Mesenchymal stem cell (in vitro differentiated cells and primary cell): ENCODE data around the gene SEMA4G.

Experiments
- DNase-seq: peaks from one replicate; pipeline ENCODE4 v3.0.0-alpha.2; 2013
- H2AFZ ChIP-seq: one replicate; pipeline ENCODE4 v1.6.1; 2013; ENCODE audit warnings: low read depth, mild to moderate bottlenecking, control low read depth, inconsistent platforms, low read length, moderate library complexity
- H2AK5ac ChIP-seq: 2 replicates; pipeline ENCODE4 v1.6.1; 2013; ENCODE audit warnings: low read length, moderate library complexity, mild to moderate bottlenecking, inconsistent platforms; ENCODE audit not compliant: severe bottlenecking
- H2BK120ac ChIP-seq: one replicate; pipeline ENCODE4 v1.6.1; 2013; ENCODE audit warnings: low read depth, mild to moderate bottlenecking, inconsistent platforms, low read length, moderate library complexity
- H2BK12ac ChIP-seq, 2 experiments: one replicate each; pipeline ENCODE4 v1.6.1; 2013; ENCODE audit warnings: inconsistent platforms in 2 of 2, low read length in 2 of 2, mild to moderate bottlenecking in 2 of 2, moderate library complexity in 2 of 2, control low read depth in 1 of 2
- H2BK15ac ChIP-seq: one replicate; pipeline ENCODE4 v1.6.1; 2013; ENCODE audit warnings: mild to moderate bottlenecking, low read depth, inconsistent platforms; ENCODE audit not compliant: poor library complexity, severe bottlenecking
- H2BK5ac ChIP-seq: 2 replicates; pipeline ENCODE4 v1.6.1; 2013; ENCODE audit warnings: low read depth, mild to moderate bottlenecking, low read length, control low read depth, inconsistent platforms; ENCODE audit not compliant: poor library complexity, severe bottlenecking
- H3K14ac ChIP-seq, 2 experiments: one replicate each; pipeline ENCODE4 v1.6.1; 2013; ENCODE audit warnings: inconsistent platforms in 2 of 2, low read length in 2 of 2, control low read depth in 1 of 2, mild to moderate bottlenecking in 1 of 2, moderate library complexity in 1 of 2
- H3K18ac ChIP-seq, 2 experiments: one replicate each; pipeline ENCODE4 v1.6.1; 2013; ENCODE audit warnings: inconsistent platforms in 2 of 2, low read length in 2 of 2, control low read depth in 1 of 2, low read depth in 1 of 2, mild to moderate bottlenecking in 1 of 2
- H3K23ac ChIP-seq, 2 experiments: one replicate each; pipeline ENCODE4 v1.6.1; 2013; ENCODE audit warnings: inconsistent platforms in 2 of 2, low read length in 2 of 2, mild to moderate bottlenecking in 2 of 2, moderate library complexity in 2 of 2, control low read depth in 1 of 2
- H3K27ac ChIP-seq: 2 replicates; pipeline ENCODE4 v1.5.1; 2013; ENCODE audit warnings: mild to moderate bottlenecking, moderate library complexity, low read length, control low read depth, inconsistent platforms; ENCODE audit not compliant: poor library complexity, severe bottlenecking
- H3K27me3 ChIP-seq, 2 experiments: 2 replicates each; pipeline versions ENCODE4 v1.6.1 to v1.7.0; 2013; ENCODE audit warnings: low read length in 2 of 2, mild to moderate bottlenecking in 2 of 2, moderate library complexity in 2 of 2, control low read depth in 1 of 2, inconsistent platforms in 1 of 2; ENCODE audit not compliant: control insufficient read depth in 1 of 2, insufficient read depth in 1 of 2
- H3K36me3 ChIP-seq, 2 experiments: 2 replicates each; pipeline versions ENCODE4 v1.6.1 to v1.7.0; 2013; ENCODE audit warnings: low read length in 2 of 2, control low read depth in 1 of 2, inconsistent platforms in 1 of 2, low read depth in 1 of 2, mild to moderate bottlenecking in 1 of 2; ENCODE audit not compliant: insufficient read depth in 2 of 2, control insufficient read depth in 1 of 2
- H3K4ac ChIP-seq, 2 experiments: one replicate each; pipeline ENCODE4 v1.6.1; 2013; ENCODE audit warnings: inconsistent platforms in 2 of 2, low read length in 2 of 2, mild to moderate bottlenecking in 2 of 2, moderate library complexity in 2 of 2, control low read depth in 1 of 2, low read depth in 1 of 2
- H3K4me1 ChIP-seq: 2 replicates; pipeline ENCODE4 v1.6.1; 2013; ENCODE audit warnings: low read depth, low read length, control low read depth; ENCODE audit not compliant: control insufficient read depth, insufficient read depth
- H3K4me2 ChIP-seq: 2 replicates; pipeline ENCODE4 v1.6.1; 2013; ENCODE audit warnings: low read length, mild to moderate bottlenecking, inconsistent platforms; ENCODE audit not compliant: poor library complexity, severe bottlenecking
- H3K4me3 ChIP-seq, 2 experiments: 2 replicates each; pipeline versions ENCODE4 v1.5.1 to v1.7.0; 2013; ENCODE audit warnings: low read length in 2 of 2, mild to moderate bottlenecking in 2 of 2, control low read depth in 1 of 2, low read depth in 1 of 2; ENCODE audit not compliant: insufficient read depth in 1 of 2
- H3K79me1 ChIP-seq: replicated peaks from 2 replicates; pipeline ENCODE4 v1.6.1; 2013; ENCODE audit warnings: mild to moderate bottlenecking, control low read depth, low read length, inconsistent platforms; ENCODE audit not compliant: poor library complexity, severe bottlenecking
- H3K9ac ChIP-seq: 2 replicates; pipeline ENCODE4 v1.7.0; 2013; ENCODE audit warnings: mild to moderate bottlenecking, low read length, moderate library complexity
- H3K9me3 ChIP-seq: 2 replicates; pipeline ENCODE4 v1.7.0; 2013; ENCODE audit warnings: mild to moderate bottlenecking, low read length; ENCODE audit not compliant: control insufficient read depth
- H4K8ac ChIP-seq: one replicate; pipeline ENCODE4 v1.6.1; 2013; ENCODE audit warnings: inconsistent platforms, mild to moderate bottlenecking, low read length, moderate library complexity
- H4K91ac ChIP-seq: one replicate; pipeline ENCODE4 v1.6.1; 2013; ENCODE audit warnings: mild to moderate bottlenecking, low read length, inconsistent platforms
- WGBS: methylation state at CpG from one replicate; pipeline ENCODE4 v1.1.7; 2013; ENCODE audit warnings: mixed read lengths; 5-methylcytosine and 5-hydroxymethylcytosine counted together

The SEMA4G gene

DNA sequence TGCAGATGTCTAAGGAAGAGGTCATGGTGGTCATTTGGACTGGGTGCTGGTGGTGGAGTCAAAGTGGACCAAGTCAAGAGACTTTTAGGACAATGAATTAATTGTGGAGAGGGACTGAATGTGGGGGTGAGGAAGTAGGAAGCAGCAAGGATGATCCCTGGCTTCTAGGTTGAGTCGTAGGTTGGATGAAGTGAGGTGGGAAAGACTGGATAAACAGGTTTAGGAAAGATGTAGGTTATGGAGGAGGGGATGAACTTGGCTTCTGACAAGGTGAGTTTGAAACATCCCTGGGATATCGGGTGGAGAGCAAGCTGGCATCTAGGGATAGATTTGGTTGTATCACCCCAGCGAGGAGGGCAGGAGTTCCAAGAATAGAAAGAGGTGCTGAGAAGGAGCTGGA, 7.6 kb downstream of the SEMA4G start:
- H2BK5ac ChIP-seq: no peak overlapping the region
- 87% methylated on average over 3 of the region's 3 CpGs for WGBS
- H4K91ac ChIP-seq: no peak overlapping the region
- H3K9me3 ChIP-seq: no peaks in the 10 kb centered on the region
- H3K4me2 ChIP-seq: no peak overlapping the region
- no peak overlapping the region for H3K4ac ChIP-seq
- no peak overlapping the region for H2BK15ac ChIP-seq
- no peak overlapping the region for H2BK120ac ChIP-seq
- H3K4me3 ChIP-seq: no peak overlapping the region
- H4K8ac ChIP-seq: no peak overlapping the region
- no peak overlapping the region for H3K27ac ChIP-seq
- no peaks in the 10 kb centered on the region for H3K27me3 ChIP-seq
- H2BK12ac ChIP-seq: no peak overlapping the region
- H3K18ac ChIP-seq: no peak overlapping the region
- peaks cover 7% of the 10 kb centered on the region for H3K4me1 ChIP-seq
- no peak overlapping the region for H2AFZ ChIP-seq
- H3K79me1 ChIP-seq: peaks cover 4% of the 10 kb centered on the region
- H3K9ac ChIP-seq: no peak overlapping the region
- H2AK5ac ChIP-seq: no peak overlapping the region
- no peak for DNase-seq
- no peak overlapping the region for H3K23ac ChIP-seq
- H3K36me3 ChIP-seq: peaks cover 36 to 44% of the 10 kb centered on the region in 2 experiments
- H3K14ac ChIP-seq: no peak overlapping the region

DNA sequence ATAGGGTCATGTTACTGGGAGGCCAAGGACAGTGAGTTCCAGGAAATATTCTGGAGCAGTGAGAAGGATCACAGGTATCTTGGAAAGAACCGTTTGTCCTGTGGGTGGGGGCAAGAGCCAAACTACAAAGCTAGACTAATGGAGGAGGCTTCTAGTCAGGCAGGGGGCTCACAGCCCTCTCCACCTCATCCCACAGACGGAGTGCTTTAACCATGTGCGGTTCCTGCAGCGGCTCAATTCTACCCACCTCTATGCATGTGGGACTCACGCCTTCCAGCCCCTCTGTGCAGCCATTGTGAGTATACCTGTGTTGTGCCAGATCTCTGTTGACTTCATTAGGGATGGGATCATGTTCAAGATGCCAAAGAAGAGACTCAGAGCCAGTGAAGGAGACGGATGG, 8.1 kb downstream of the SEMA4G start:
- Histone ChIP-seq H3K4me2 (no peak overlapping the region), H2BK5ac (no peak overlapping the region), H2AFZ (no peak overlapping the region), H3K79me1 (peaks cover 4% of the 10 kb centered on the region), H3K18ac (no peak overlapping the region), H3K14ac (no peak overlapping the region), H2BK120ac (no peak overlapping the region), H4K91ac (no peak overlapping the region), H3K36me3 (peaks cover 36 to 44% of the 10 kb centered on the region in 2 experiments), H3K4ac (no peak overlapping the region), H4K8ac (no peak overlapping the region), H3K27ac (no peak overlapping the region), H3K4me1 (peaks cover 3% of the 10 kb centered on the region), H3K9ac (no peak overlapping the region), H3K27me3 (no peaks in the 10 kb centered on the region), H3K4me3 (no peak overlapping the region), H2BK15ac (no peak overlapping the region), H2BK12ac (no peak overlapping the region), H3K23ac (no peak overlapping the region), H2AK5ac (no peak overlapping the region), H3K9me3 (no peaks in the 10 kb centered on the region)
- WGBS: 96% methylated on average over 6 of the region's 6 CpGs
- DNase-seq: no peak

DNA sequence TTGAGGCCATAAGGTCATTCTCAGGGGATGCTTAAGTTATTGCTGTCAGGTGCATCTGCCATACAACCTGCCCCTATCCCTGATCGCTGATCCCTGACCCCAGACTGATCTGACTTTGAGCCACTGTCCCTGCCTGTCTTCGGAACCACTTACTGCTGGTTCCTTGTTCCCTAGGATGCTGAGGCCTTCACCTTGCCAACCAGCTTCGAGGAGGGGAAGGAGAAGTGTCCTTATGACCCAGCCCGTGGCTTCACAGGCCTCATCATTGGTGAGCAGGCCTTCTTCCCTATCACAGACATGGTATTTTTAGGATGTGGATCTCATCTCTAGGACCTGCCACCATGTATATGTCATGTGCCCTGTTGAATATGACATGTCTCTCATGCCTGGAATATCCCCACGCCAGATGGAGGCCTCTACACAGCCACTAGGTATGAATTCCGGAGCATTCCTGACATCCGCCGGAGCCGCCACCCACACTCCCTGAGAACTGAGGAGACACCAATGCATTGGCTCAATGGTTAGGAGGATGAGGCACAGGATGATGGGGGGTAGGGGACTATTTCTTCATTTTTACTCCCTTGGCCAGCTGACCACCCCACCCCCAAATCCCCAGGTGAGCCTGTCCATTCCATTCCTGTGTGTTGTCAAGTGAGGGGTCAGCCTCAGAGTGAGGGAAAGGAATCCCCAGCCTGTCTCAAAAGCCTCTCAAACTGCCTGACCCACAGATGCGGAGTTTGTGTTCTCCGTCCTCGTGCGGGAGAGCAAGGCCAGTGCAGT, 9.0 kb downstream of the SEMA4G start:
- Histone ChIP-seq H2BK5ac (no peak overlapping the region), H3K27ac (no peak overlapping the region), H3K9ac (no peak overlapping the region), H4K8ac (no peak overlapping the region), H3K23ac (no peak overlapping the region), H2AK5ac (no peak overlapping the region), H3K4me3 (no peak overlapping the region), H2BK15ac (no peak overlapping the region), H2BK120ac (no peak overlapping the region), H3K14ac (no peak overlapping the region), H3K36me3 (peaks cover 44 to 46% of the 10 kb centered on the region in 2 experiments), H3K4ac (no peak overlapping the region), H2AFZ (no peak overlapping the region), H3K27me3 (no peaks in the 10 kb centered on the region), H4K91ac (no peak overlapping the region), H3K4me2 (no peak overlapping the region), H3K79me1 (peaks cover 4% of the 10 kb centered on the region), H3K18ac (no peak overlapping the region), H3K9me3 (no peaks in the 10 kb centered on the region), H3K4me1 (peaks cover 3% of the 10 kb centered on the region), H2BK12ac (no peak overlapping the region)
- 92% methylated on average over 13 of the region's 13 CpGs for WGBS
- DNase-seq: no peak

DNA sequence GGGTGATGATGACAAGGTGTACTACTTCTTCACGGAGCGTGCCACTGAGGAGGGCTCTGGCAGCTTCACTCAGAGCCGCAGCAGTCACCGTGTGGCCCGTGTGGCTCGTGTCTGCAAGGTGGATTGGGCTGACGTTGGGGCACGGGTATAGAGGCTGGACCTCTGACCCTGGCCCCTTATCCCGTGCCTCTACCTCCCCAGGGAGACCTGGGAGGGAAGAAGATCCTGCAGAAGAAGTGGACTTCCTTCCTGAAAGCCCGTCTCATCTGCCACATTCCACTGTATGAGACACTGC, 9.5 kb downstream of the SEMA4G start:
- Histone ChIP-seq H3K23ac (no peak overlapping the region), H3K4me3 (no peak overlapping the region), H3K4me2 (no peak overlapping the region), H3K27me3 (no peaks in the 10 kb centered on the region), H2BK120ac (no peak overlapping the region), H3K9me3 (no peaks in the 10 kb centered on the region), H4K91ac (no peak overlapping the region), H2AK5ac (no peak overlapping the region), H3K36me3 (peaks cover 46 to 51% of the 10 kb centered on the region in 2 experiments), H3K4ac (no peak overlapping the region), H2BK5ac (no peak overlapping the region), H2BK15ac (no peak overlapping the region), H3K18ac (no peak overlapping the region), H3K4me1 (peaks cover 3% of the 10 kb centered on the region), H2AFZ (no peak overlapping the region), H3K79me1 (peaks cover 6% of the 10 kb centered on the region), H3K27ac (no peak overlapping the region), H2BK12ac (no peak overlapping the region), H3K14ac (no peak overlapping the region), H3K9ac (no peak overlapping the region), H4K8ac (no peak overlapping the region)
- WGBS: 87% methylated on average over 10 of the region's 10 CpGs
- DNase-seq: no peak
